GM12878 (cell line): ENCODE results near the gene ZSWIM5. TPM values are rescaled to one million over a fixed set of nuclear protein-coding genes. Genes with fewer than 3 reads are reported as not detected.

Experiments used
- ATAC-seq: fragments of 200-7000 bp; cut with Tn5 transposase; 3 replicates; pipeline ENCODE4 v1.9.1; 2020; ENCODE audit warnings: mild to moderate bottlenecking, moderate library complexity
- BruUV-seq: library from RNA; stranded (reverse); fragments of 400-500 nt; replicated peaks from 2 replicates; lab custom pipeline; 2021; lab: Mats Ljungman, UMichigan
- CTCF ChIA-PET: fragments of 300-600 bp; sonication (Branson Sonifier 250); formaldehyde crosslinking; extraction: SDS; loops from one replicate; lab custom pipeline; 2021; ENCODE audit warnings: inconsistent platforms; lab: Yijun Ruan, JAX
- POLR2A ChIA-PET: fragments of 350-600 bp; formaldehyde crosslinking; extraction: SDS; loops from one replicate; lab custom pipeline; 2021; ENCODE audit warnings: inconsistent platforms; lab: Charles Lee
- RAD21 ChIA-PET: fragments of 300-600 bp; sonication (Branson Sonifier 250); formaldehyde crosslinking; loops from one replicate; lab custom pipeline; 2023; ENCODE audit warnings: antibody characterized with exemption; ENCODE audit not compliant: unreplicated experiment; lab: Charles Lee
- SMC1A ChIA-PET: fragments of 300-600 bp; sonication (Branson Sonifier 250); formaldehyde crosslinking; loops from one replicate; lab custom pipeline; 2023; ENCODE audit not compliant: unreplicated experiment, uncharacterized antibody; lab: Charles Lee
- DNase-seq: peaks from one replicate; pipeline ENCODE4 v3.0.0-alpha.2; 2011; ENCODE audit warnings: low read depth, low spot score
- FAIRE-seq: peaks from 3 replicates; lab custom pipeline; 2011; peaks lifted over from hg19 to GRCh38; lab: Jason Lieb, UNC
- H2AFZ ChIP-seq: 2 replicates; pipeline ENCODE4 v1.6.0; 2011; ENCODE audit warnings: low read depth, low read length, control low read depth; ENCODE audit not compliant: control insufficient read depth
- H3K27ac ChIP-seq: 2 replicates; pipeline ENCODE4 v1.5.1; 2011; ENCODE audit warnings: control low read depth; ENCODE audit not compliant: control insufficient read depth, insufficient read depth
- H3K27me3 ChIP-seq, 2 experiments: replicated peaks in 1 of 2; 2 replicates each; pipeline versions ENCODE4 v1.6.0 to v1.6.1; 2011; ENCODE audit warnings: low read length in 1 of 2; ENCODE audit not compliant: control insufficient read depth in 2 of 2, insufficient read depth in 2 of 2
- H3K36me3 ChIP-seq, 2 experiments: 2 replicates each; pipeline ENCODE4 v1.5.1; 2011; ENCODE audit warnings: low read length in 1 of 2; ENCODE audit not compliant: control insufficient read depth in 2 of 2, insufficient read depth in 2 of 2
- H3K4me1 ChIP-seq: 2 replicates; pipeline ENCODE4 v1.6.1; 2011; ENCODE audit warnings: mild to moderate bottlenecking, low read length, moderate library complexity, mixed read lengths; ENCODE audit not compliant: control insufficient read depth, insufficient read depth
- H3K4me2 ChIP-seq: 2 replicates; pipeline ENCODE4 v1.6.0; 2011; ENCODE audit warnings: control low read depth; ENCODE audit not compliant: control insufficient read depth, insufficient read depth
- H3K4me3 ChIP-seq: fragments of 200-600 bp; sonication (generic); 2 replicates; pipeline ENCODE4 v1.5.1; 2016
- H3K79me2 ChIP-seq: 2 replicates; pipeline ENCODE4 v1.6.0; 2011; ENCODE audit warnings: low read length; ENCODE audit not compliant: control insufficient read depth, insufficient read depth
- H3K9ac ChIP-seq: 2 replicates; pipeline ENCODE4 v1.8.0; 2011; ENCODE audit warnings: low read length, control low read depth, mixed read lengths; ENCODE audit not compliant: control insufficient read depth, insufficient read depth
- H3K9me3 ChIP-seq: replicated peaks from 3 replicates; pipeline ENCODE4 v1.5.1; 2011; ENCODE audit warnings: mild to moderate bottlenecking, low read length; ENCODE audit not compliant: control insufficient read depth, insufficient read depth
- H4K20me1 ChIP-seq: 2 replicates; pipeline ENCODE4 v1.6.0; 2011; ENCODE audit not compliant: control insufficient read depth, insufficient read depth
- ATF7 ChIP-seq: fragments of 450-650 bp; IDR thresholded peaks from 2 replicates; pipeline ENCODE4 v1.6.1; 2016; ENCODE audit warnings: low read depth, mild to moderate bottlenecking
- ELK1 ChIP-seq: IDR thresholded peaks from 2 replicates; pipeline ENCODE4 v1.6.1; 2012; ENCODE audit warnings: low read depth, low read length, improper control_type of control experiment
- HDGF ChIP-seq: fragments of 450-650 bp; IDR thresholded peaks from 2 replicates; pipeline ENCODE4 v1.6.1; 2016; ENCODE audit warnings: antibody characterized with exemption
- JUNB ChIP-seq: IDR thresholded peaks from 2 replicates; pipeline ENCODE4 v1.6.1; 2016; ENCODE audit warnings: antibody characterized with exemption, mild to moderate bottlenecking
- MEF2B ChIP-seq: fragments of 450-650 bp; IDR thresholded peaks from 2 replicates; pipeline ENCODE4 v1.6.1; 2018; ENCODE audit warnings: mild to moderate bottlenecking, moderate library complexity; ENCODE audit not compliant: partially characterized antibody, poor library complexity, severe bottlenecking
- NR2C2 ChIP-seq: IDR thresholded peaks from 2 replicates; pipeline ENCODE4 v1.6.1; 2011; ENCODE audit warnings: borderline replicate concordance, low read depth; ENCODE audit not compliant: control insufficient read depth, insufficient read length
- PAX8 ChIP-seq: fragments of 450-650 bp; IDR thresholded peaks from 2 replicates; pipeline ENCODE4 v1.6.1; 2017; ENCODE audit warnings: mild to moderate bottlenecking, moderate library complexity
- POLR2AphosphoS2 ChIP-seq: IDR thresholded peaks from 2 replicates; pipeline ENCODE4 v1.6.1; 2011; ENCODE audit warnings: low read depth, mild to moderate bottlenecking, low read length, improper control_type of control experiment, moderate library complexity
- WGBS: methylation state at CpG from one replicate; pipeline ENCODE4 v1.1.6; 2016; ENCODE audit warnings: low lambda C conversion rate; ENCODE audit not compliant: insufficient replicate concordance, insufficient coverage; ENCODE audit errors: missing lambda C conversion rate; 5-methylcytosine and 5-hydroxymethylcytosine counted together
- in situ Hi-C: fragments of 300-500 bp; cut with MboI; formaldehyde crosslinking; loops from 9 replicates; pipeline ENCODE4 v1.14.3; 2018; ENCODE audit warnings: mixed read lengths
- intact Hi-C: fragments of 100-400 bp; cut with micrococcal nuclease; formaldehyde crosslinking; loops from one replicate; pipeline ENCODE4 v1.14.2; 2022; ENCODE audit not compliant: unreplicated experiment
- polyA plus RNA-seq, 11 experiments: library from polyadenylated mRNA; depleted of rRNA in 4 of 11; unstranded in 6 of 11; stranded (reverse) in 5 of 11; fragments of >200 nt; fragmentation: Nextera tagmentation in 4 of 11; fragmentation: Illumina TruSeq in 1 of 11; extraction: Ambion mirVana in 4 of 11; extraction: Trizol in 1 of 11; gene quantifications; 1 replicate in 1 of 11; 2 replicates in 10 of 11; pipeline versions ENCODE4 v1.2.1 to v1.2.3, GENCODE V29; 2011 to 2016; ENCODE audit warnings: inconsistent platforms in 2 of 11, missing spikeins in 2 of 11, low read depth in 1 of 11
- total RNA-seq, 4 experiments: library from RNA; depleted of rRNA in 3 of 4; stranded (reverse); fragments of >200 nt in 3 of 4; fragmentation: Illumina TruSeq in 1 of 4; extraction: Trizol in 1 of 4; gene quantifications; 2 replicates each; pipeline versions ENCODE4 v1.2.1 to v1.2.3, GENCODE V29; 2013 to 2021

The ZSWIM5 gene
- total and polyA plus RNA-seq, 10 of the 15 experiments (the other 5 are each of a cell fraction or from before 2014, with no cell fraction given), result 0.07 to 0.97 (median 0.34) TPM; not detected in 1

- TF ChIP-seq POLR2AphosphoS2, result no peak
- TF ChIP-seq MEF2B, result no peak
- TF ChIP-seq NR2C2, result no peak
These were observed 198.3 kb downstream of the ZSWIM5 start (continued) for GRCh38 chr1:45008076-45008475.

DNA sequence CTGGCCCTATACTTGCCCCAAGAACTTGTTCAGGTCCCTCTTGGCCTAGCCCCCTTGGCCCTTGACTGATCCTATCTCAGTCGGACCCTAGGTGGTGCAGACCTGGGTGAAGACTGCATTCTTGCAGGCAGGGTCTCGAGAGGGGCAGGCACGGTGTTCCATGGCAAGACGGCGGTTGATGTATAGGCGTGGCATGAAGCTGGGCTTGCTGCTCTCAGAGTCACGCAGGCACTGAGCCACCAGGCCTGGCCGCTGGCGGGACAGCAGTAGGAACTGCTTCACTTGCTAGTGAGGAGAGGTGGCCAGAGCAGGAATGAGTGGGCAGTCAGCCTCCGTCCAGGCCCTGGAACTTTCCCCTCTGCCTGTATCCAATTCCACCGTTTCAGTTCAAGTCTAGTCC lies 199.1 kb downstream of the ZSWIM5 start:
- peaks cover 14% of the 10 kb centered on the region for H3K79me2 ChIP-seq

More for the DNA sequence above, 199.1 kb downstream of the ZSWIM5 start:
- Histone ChIP-seq H3K27ac (no peak overlapping the region), H3K4me3 (no peak overlapping the region), H2AFZ (no peak overlapping the region), H3K27me3 (no peaks in the 10 kb centered on the region), H3K9ac (no peak overlapping the region), H3K4me2 (no peak overlapping the region), H3K36me3 (peaks cover 16 to 19% of the 10 kb centered on the region in 2 experiments), H3K9me3 (no peaks in the 10 kb centered on the region), H3K4me1 (peaks cover 17% of the 10 kb centered on the region), H4K20me1 (no peaks in the 10 kb centered on the region)
- SMC1A ChIA-PET, result interaction anchor here (1.2 kb wide), 1 partner anchor 273 kb away, joined by 3 read pairs; no protein-coding TSS in a partner anchor
- CTCF ChIA-PET, result no interaction called here
- in situ Hi-C loops, result no loop called here
- intact Hi-C loops, result no loop called here
- RAD21 ChIA-PET, result no interaction called here
- DNase-seq (no peak), ATAC-seq (no peak), FAIRE-seq (no peak)
- no TSS peak for BruUV-seq
- TF ChIP-seq JUNB, result no peak
- TF ChIP-seq HDGF, result no peak
- TF ChIP-seq ATF7, result no peak
- TF ChIP-seq ELK1, result no peak
- no peak for TF ChIP-seq PAX8
- POLR2A ChIA-PET, result interaction anchor here (0.9 kb wide), 1 partner anchor 210 kb away, joined by 3 read pairs; no protein-coding TSS in a partner anchor
- 82% methylated on average over 11 of the region's 11 CpGs for WGBS
